IMR-90 (cell line): ENCODE results near the gene CEP85. TPM values are rescaled to one million over a fixed set of nuclear protein-coding genes. Genes with fewer than 3 reads are reported as not detected.
A peak's percentile ranks its signal among the peaks of the same experiment; 100 is the strongest.

Source experiments
- ATAC-seq: fragments of 200-7000 bp; cut with Tn5 transposase; 2 replicates; pipeline ENCODE4 v1.9.1; 2020; ENCODE audit warnings: low read depth, mild to moderate bottlenecking, moderate library complexity
- BruUV-seq: library from RNA; stranded (reverse); fragments of 400-500 nt; replicated peaks from 2 replicates; lab custom pipeline; 2021; lab: Mats Ljungman, UMichigan
- CTCF ChIA-PET: fragments of 300-600 bp; formaldehyde crosslinking; extraction: SDS; loops from one replicate; lab custom pipeline; 2021; ENCODE audit warnings: antibody characterized with exemption; lab: Yijun Ruan, JAX
- POLR2A ChIA-PET: fragments of 300-600 bp; sonication (Branson Sonifier 250); formaldehyde crosslinking; loops from one replicate; lab custom pipeline; 2022; ENCODE audit warnings: antibody characterized with exemption; ENCODE audit not compliant: unreplicated experiment; lab: Charles Lee
- DNase-seq: peaks from one replicate; pipeline ENCODE4 v3.0.0; 2013
- H2AFZ ChIP-seq: replicated peaks from 2 replicates; pipeline ENCODE3; 2013; ENCODE audit warnings: low read length, mild to moderate bottlenecking; ENCODE audit not compliant: poor library complexity
- H2AK5ac ChIP-seq: 2 replicates; pipeline ENCODE4 v1.6.1; 2013; ENCODE audit warnings: low read depth, low read length, inconsistent platforms
- H2AK9ac ChIP-seq: replicated peaks from 2 replicates; pipeline ENCODE3; 2013; ENCODE audit warnings: mild to moderate bottlenecking, low read depth, low read length, moderate library complexity; ENCODE audit not compliant: poor library complexity
- H2BK120ac ChIP-seq: 2 replicates; pipeline ENCODE4 v1.6.1; 2013; ENCODE audit warnings: low read depth, low read length, inconsistent platforms
- H2BK15ac ChIP-seq: 3 replicates; pipeline ENCODE4 v1.6.1; 2013; ENCODE audit warnings: low read depth, low read length, inconsistent platforms
- H2BK20ac ChIP-seq: 2 replicates; pipeline ENCODE4 v1.6.1; 2013; ENCODE audit warnings: low read depth, mild to moderate bottlenecking, inconsistent platforms, low read length, moderate library complexity
- H2BK5ac ChIP-seq: 2 replicates; pipeline ENCODE4 v1.6.1; 2013; ENCODE audit warnings: mild to moderate bottlenecking, low read depth, low read length, inconsistent platforms; ENCODE audit not compliant: poor library complexity, severe bottlenecking
- H3K14ac ChIP-seq: replicated peaks from 2 replicates; pipeline ENCODE4 v1.6.1; 2013; ENCODE audit warnings: low read depth, low read length, inconsistent platforms
- H3K18ac ChIP-seq: 2 replicates; pipeline ENCODE4 v1.6.1; 2013; ENCODE audit warnings: low read depth, low read length, control low read depth
- H3K23ac ChIP-seq: 2 replicates; pipeline ENCODE4 v1.6.1; 2013; ENCODE audit warnings: low read depth, low read length, inconsistent platforms
- H3K27ac ChIP-seq: 2 replicates; pipeline ENCODE4 v1.5.1; 2013; ENCODE audit warnings: mild to moderate bottlenecking, control low read depth, low read length; ENCODE audit not compliant: insufficient read depth
- H3K27me3 ChIP-seq: 2 replicates; pipeline ENCODE4 v1.6.1; 2013; ENCODE audit warnings: low read length; ENCODE audit not compliant: control insufficient read depth, insufficient read depth
- H3K36me3 ChIP-seq: 2 replicates; pipeline ENCODE4 v1.6.1; 2013; ENCODE audit warnings: low read length, mixed read lengths; ENCODE audit not compliant: control insufficient read depth, insufficient read depth
- H3K4ac ChIP-seq: 2 replicates; pipeline ENCODE4 v1.6.1; 2013; ENCODE audit warnings: low read depth, low read length, inconsistent platforms
- H3K4me1 ChIP-seq: 2 replicates; pipeline ENCODE4 v1.6.1; 2013; ENCODE audit warnings: low read length, mixed read lengths; ENCODE audit not compliant: control insufficient read depth, insufficient read depth
- H3K4me2 ChIP-seq: 2 replicates; pipeline ENCODE4 v1.6.1; 2013; ENCODE audit warnings: low read depth, mild to moderate bottlenecking, control low read depth, low read length, moderate library complexity
- H3K4me3 ChIP-seq: 2 replicates; pipeline ENCODE4 v1.5.1; 2013; ENCODE audit warnings: low read depth, mild to moderate bottlenecking, control low read depth, low read length, moderate library complexity; ENCODE audit not compliant: insufficient read depth
- H3K56ac ChIP-seq: 2 replicates; pipeline ENCODE4 v1.6.1; 2013; ENCODE audit warnings: low read length, inconsistent platforms; ENCODE audit not compliant: insufficient read depth; ENCODE audit errors: extremely low read depth
- H3K79me1 ChIP-seq, 2 experiments: 2 replicates each; pipeline ENCODE4 v1.6.1; 2013; ENCODE audit warnings: low read length in 2 of 2, inconsistent platforms in 1 of 2, low read depth in 1 of 2
- H3K9ac ChIP-seq: 2 replicates; pipeline ENCODE4 v1.6.1; 2013; ENCODE audit warnings: low read depth, low read length, control low read depth
- H3K9me1 ChIP-seq: 2 replicates; pipeline ENCODE4 v1.6.1; 2013; ENCODE audit warnings: low read length, inconsistent platforms; ENCODE audit not compliant: insufficient read depth
- H3K9me3 ChIP-seq: 2 replicates; pipeline ENCODE4 v1.6.1; 2013; ENCODE audit warnings: low read length; ENCODE audit not compliant: control insufficient read depth, insufficient read depth
- H4K20me1 ChIP-seq: 2 replicates; pipeline ENCODE4 v1.6.1; 2013; ENCODE audit warnings: low read length, inconsistent platforms; ENCODE audit not compliant: insufficient read depth
- H4K5ac ChIP-seq: 2 replicates; pipeline ENCODE4 v1.6.1; 2013; ENCODE audit warnings: mild to moderate bottlenecking, low read depth, low read length, control low read depth
- H4K8ac ChIP-seq, 2 experiments: 2 replicates each; pipeline ENCODE4 v1.6.1; 2013; ENCODE audit warnings: low read depth in 2 of 2, low read length in 2 of 2, control low read depth in 1 of 2, inconsistent platforms in 1 of 2
- H4K91ac ChIP-seq: 2 replicates; pipeline ENCODE4 v1.6.1; 2013; ENCODE audit warnings: low read depth, low read length, inconsistent platforms; ENCODE audit not compliant: insufficient read depth
- BHLHE40 ChIP-seq: fragments of 150-350 bp; IDR thresholded peaks from 2 replicates; pipeline ENCODE4 v1.6.1; 2016; ENCODE audit warnings: mild to moderate bottlenecking, low read depth, low read length
- CEBPB ChIP-seq: IDR thresholded peaks from 2 replicates; pipeline ENCODE4 v1.6.1; 2012; ENCODE audit warnings: low read depth, low read length, improper control_type of control experiment
- CHD1 ChIP-seq: IDR thresholded peaks from 2 replicates; pipeline ENCODE4 v1.6.1; 2012; ENCODE audit warnings: low read depth, low read length, improper control_type of control experiment
- CTCF ChIP-seq: conservative IDR thresholded peaks from 2 replicates; pipeline ENCODE4 v1.5.1; 2012; ENCODE audit warnings: mild to moderate bottlenecking, low read depth, low read length, improper control_type of control experiment
- ELK1 ChIP-seq: fragments of 150-350 bp; IDR thresholded peaks from 2 replicates; pipeline ENCODE4 v1.6.1; 2016; ENCODE audit warnings: low read depth, mild to moderate bottlenecking, low read length, moderate library complexity, borderline replicate concordance
- FOS ChIP-seq: fragments of 150-350 bp; IDR thresholded peaks from 2 replicates; pipeline ENCODE4 v1.6.1; 2016; ENCODE audit warnings: low read depth, low read length
- MAFK ChIP-seq: IDR thresholded peaks from 2 replicates; pipeline ENCODE4 v1.6.1; 2012; ENCODE audit warnings: low read depth, low read length, improper control_type of control experiment
- MAZ ChIP-seq: IDR thresholded peaks from 2 replicates; pipeline ENCODE4 v1.6.1; 2012; ENCODE audit warnings: low read depth, mild to moderate bottlenecking, low read length, improper control_type of control experiment, moderate library complexity, borderline replicate concordance
- MXI1 ChIP-seq: IDR thresholded peaks from 2 replicates; pipeline ENCODE4 v1.6.1; 2012; ENCODE audit warnings: low read depth, mild to moderate bottlenecking, low read length, moderate library complexity, borderline replicate concordance
- NFE2L2 ChIP-seq: fragments of 150-350 bp; IDR thresholded peaks from 2 replicates; pipeline ENCODE4 v1.6.1; 2016; ENCODE audit warnings: low read depth, mild to moderate bottlenecking, low read length
- POLR2A ChIP-seq: IDR thresholded peaks from 2 replicates; pipeline ENCODE4 v1.6.1; 2012; ENCODE audit warnings: mild to moderate bottlenecking, low read depth, low read length
- RAD21 ChIP-seq: IDR thresholded peaks from 2 replicates; pipeline ENCODE4 v1.6.1; 2012; ENCODE audit warnings: low read length, improper control_type of control experiment
- RCOR1 ChIP-seq: IDR thresholded peaks from 2 replicates; pipeline ENCODE4 v1.6.1; 2012; ENCODE audit warnings: mild to moderate bottlenecking, low read length, improper control_type of control experiment; ENCODE audit not compliant: insufficient replicate concordance
- RFX5 ChIP-seq: IDR thresholded peaks from 2 replicates; pipeline ENCODE4 v1.8.0; 2012; ENCODE audit warnings: low read depth, mild to moderate bottlenecking, low read length, moderate library complexity
- SMC3 ChIP-seq: fragments of 150-350 bp; IDR thresholded peaks from 2 replicates; pipeline ENCODE4 v1.6.1; 2016; ENCODE audit warnings: low read depth, mild to moderate bottlenecking, antibody characterized with exemption, low read length, moderate library complexity
- WGBS, 2 experiments: methylation state at CpG; one replicate each; pipeline versions ENCODE4 v1.1.5 to v1.1.7; 2013; ENCODE audit warnings: missing lambda C conversion rate in 2 of 2; ENCODE audit not compliant: insufficient read length in 1 of 2; ENCODE audit errors: extremely low coverage in 2 of 2; 5-methylcytosine and 5-hydroxymethylcytosine counted together
- dilution Hi-C: fragments of 300-500 bp; cut with HindIII; formaldehyde crosslinking; loops from one replicate; pipeline ENCODE4 v1.14.3; 2018; ENCODE audit warnings: low sequenced_read_pairs; ENCODE audit not compliant: unreplicated experiment
- in situ Hi-C: fragments of 300-500 bp; cut with MboI; formaldehyde crosslinking; loops from 3 replicates; pipeline ENCODE4 v1.14.3; 2019; ENCODE audit warnings: low sequenced_read_pairs, inconsistent platforms, mixed read lengths
- intact Hi-C: fragments of 100-400 bp; cut with micrococcal nuclease; formaldehyde crosslinking; loops from 2 replicates; pipeline ENCODE4 v1.10.0; 2022
- polyA plus RNA-seq, 3 experiments: library from polyadenylated mRNA; depleted of rRNA; stranded (reverse); fragments of >200 nt; gene quantifications; 2 replicates each; pipeline ENCODE4 v1.2.3, GENCODE V29; 2012; ENCODE audit warnings: low replicate concordance in 1 of 3
- total RNA-seq: library from RNA; depleted of rRNA; stranded (reverse); fragments of >200 nt; gene quantifications from 2 replicates; pipeline ENCODE4 v1.2.3, GENCODE V29; 2012

The CEP85 gene
- total and polyA plus RNA-seq, 2 of the 4 experiments (the other 2 are of a cell fraction): 11.5 to 11.8 TPM

- H3K79me1 ChIP-seq: no peaks in the 10 kb centered on the region
- DNase-seq: peak; percentile 77
- ChIA-PET POLR2A (interaction anchor here (0.5 to 0.9 kb wide), 3 partner anchors 14 to 49 kb away, joined by 3 to 14 read pairs (median 6); no protein-coding TSS in a partner anchor), CTCF (interaction anchor here (0.6 to 2.8 kb wide), 8 partner anchors 11 to 178 kb away, joined by 3 to 18 read pairs (median 4); partner anchors contain the start of gene SH3BGRL3)
- H3K4me1 ChIP-seq: peaks cover 3% of the 10 kb centered on the region
- peak; percentile 100 for ATAC-seq
- no peak overlapping the region for H3K56ac ChIP-seq
- peak overlapping the region; percentile 82 for H2BK120ac ChIP-seq
- H3K9ac ChIP-seq: peak overlapping the region; percentile 60
- BruUV-seq: no TSS peak
- H3K18ac ChIP-seq: peak overlapping the region; percentile 58
- H3K4me2 ChIP-seq: peak overlapping the region; percentile 62
- H3K23ac ChIP-seq: no peak overlapping the region
- H3K4ac ChIP-seq: peak overlapping the region; percentile 92
- peak overlapping the region; percentile 85 for H2BK20ac ChIP-seq
- H3K27me3 ChIP-seq: peaks cover 9% of the 10 kb centered on the region
- H3K14ac ChIP-seq: peak overlapping the region; percentile 77
- no peaks in the 10 kb centered on the region for H4K20me1 ChIP-seq
- peak overlapping the region; percentile 98 for H2AFZ ChIP-seq
- H4K5ac ChIP-seq: peak overlapping the region; percentile 96
- H2BK5ac ChIP-seq: peak overlapping the region; percentile 35
- H3K4me3 ChIP-seq: no peak overlapping the region
- H4K8ac ChIP-seq: peak overlapping the region; percentile 92 to 99
- H2BK15ac ChIP-seq: peak overlapping the region; percentile 96; the same call in 2 of the 3 replicates
- no peaks in the 10 kb centered on the region for H3K9me3 ChIP-seq
- dilution Hi-C loops (no loop called here), intact Hi-C loops (loop anchor here (1.0 to 2.0 kb wide), 5 partner anchors 46 to 285 kb away; partner anchors contain the start of gene ZNF593), in situ Hi-C loops (no loop called here)
- peak overlapping the region; percentile 92 for H2AK9ac ChIP-seq
- H3K9me1 ChIP-seq: no peaks in the 10 kb centered on the region
- 9% methylated on average over 5 of the region's 16 CpGs; no CpG with 5 or more reads in 1 of the 2 experiments for WGBS, 2 experiments
- peak overlapping the region; percentile 96 for H4K91ac ChIP-seq
- H3K36me3 ChIP-seq: no peaks in the 10 kb centered on the region
- H2AK5ac ChIP-seq: peak overlapping the region; percentile 92
- no peak overlapping the region for H3K27ac ChIP-seq
- TF ChIP-seq FOS (no peak), ELK1 (no peak), RFX5 (no peak), CEBPB (no peak), NFE2L2 (no peak), MAFK (no peak), BHLHE40 (no peak), RCOR1 (no peak), MXI1 (no peak), RAD21 (peak; percentile 98), CTCF (peak; percentile 97), CHD1 (no peak), POLR2A (0 out of 2 replicates have a peak, but pooled peaks have one; percentile 38), MAZ (peak; percentile 67; the same call in 1 of the 2 replicates), SMC3 (peak; percentile 97)
Observed at GRCh38 chr1:26321315-26322041, 87.5 kb downstream of the CEP85 start.
